ENCODE measurements around the gene PLG. TPM values are rescaled to one million over a fixed set of nuclear protein-coding genes. Genes with fewer than 3 reads are reported as not detected.
"Not testable (repeated sequence)": the region's sequence is repeated elsewhere in the genome, so short reads cannot be mapped to it uniquely, and the experiment has no call there.

PLG gene
- total RNA-seq, 5 donors from 2014 or later (not counting 1 experiment from before 2014, with no cell fraction given), result 0.73 to 1.9 (median 0.76) TPM; not detected in 2

DNA sequence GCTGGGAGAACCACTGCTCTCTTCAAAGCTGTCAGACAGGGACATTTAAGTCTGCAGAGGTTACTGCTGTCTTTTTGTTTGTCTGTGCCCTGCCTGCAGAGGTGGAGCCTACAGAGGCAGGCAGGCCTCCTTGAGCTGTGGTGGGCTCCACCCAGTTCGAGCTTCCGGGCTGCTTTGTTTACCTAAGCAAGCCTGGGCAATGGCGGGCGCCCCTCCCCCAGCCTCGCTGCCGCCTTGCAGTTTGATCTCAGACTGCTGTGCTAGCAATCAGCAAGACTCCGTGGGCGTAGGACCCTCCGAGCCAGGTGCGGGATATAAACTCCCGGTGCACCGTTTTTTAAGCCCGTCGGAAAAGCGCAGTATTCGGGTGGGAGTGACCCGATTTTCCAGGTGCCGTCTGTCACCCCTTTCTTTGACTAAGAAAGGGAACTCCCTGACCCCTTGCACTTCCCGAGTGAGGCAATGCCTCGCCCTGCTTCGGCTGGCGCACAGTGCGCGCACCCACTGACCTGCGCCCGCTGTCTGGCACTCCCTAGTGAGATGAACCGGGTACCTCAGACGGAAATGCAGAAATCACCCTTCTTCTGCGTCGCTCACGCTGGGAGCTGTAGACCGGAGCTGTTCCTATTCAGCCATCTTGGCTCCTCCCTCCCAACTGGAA is 16.8 kb upstream of the PLG start:
- H3K27me3 Mint-ChIP-seq, result peaks cover 2 to 16% of the 10 kb centered on the region in 2 donors
- H3K27me3 ChIP-seq (replicated peaks in 1 of 2; ENCODE audit: control insufficient read depth in 2 of 2, extremely low read depth in 1 of 2, insufficient read depth in 2 of 2, low read length in 1 of 2); ATAC-seq (replicated peaks in 1 of 4); H3K4me1 Mint-ChIP-seq; H3K4me1 ChIP-seq (ENCODE audit: control insufficient read depth in 1 of 2, extremely low read depth in 1 of 2, insufficient read depth in 2 of 2, low read length in 2 of 2); H3K9me3 Mint-ChIP-seq; DNase-seq; POLR2A ChIA-PET; H3K36me3 Mint-ChIP-seq; H3K9me3 ChIP-seq; CTCF ChIA-PET; H3K27ac ChIP-seq (ENCODE audit: low read length); H3K27ac Mint-ChIP-seq; H3K4me3 Mint-ChIP-seq; H3K36me3 ChIP-seq (ENCODE audit: control insufficient read depth in 2 of 2, extremely low read depth in 1 of 2, insufficient read depth in 1 of 2, low read length in 1 of 2); H3K4me3 ChIP-seq (ENCODE audit: control insufficient read depth in 1 of 2, extremely low read depth in 1 of 2, low read length in 1 of 2): not testable (repeated sequence)
- 93% methylated on average over 21 of the region's 32 CpGs for WGBS (ENCODE audit: insufficient coverage)

DNA sequence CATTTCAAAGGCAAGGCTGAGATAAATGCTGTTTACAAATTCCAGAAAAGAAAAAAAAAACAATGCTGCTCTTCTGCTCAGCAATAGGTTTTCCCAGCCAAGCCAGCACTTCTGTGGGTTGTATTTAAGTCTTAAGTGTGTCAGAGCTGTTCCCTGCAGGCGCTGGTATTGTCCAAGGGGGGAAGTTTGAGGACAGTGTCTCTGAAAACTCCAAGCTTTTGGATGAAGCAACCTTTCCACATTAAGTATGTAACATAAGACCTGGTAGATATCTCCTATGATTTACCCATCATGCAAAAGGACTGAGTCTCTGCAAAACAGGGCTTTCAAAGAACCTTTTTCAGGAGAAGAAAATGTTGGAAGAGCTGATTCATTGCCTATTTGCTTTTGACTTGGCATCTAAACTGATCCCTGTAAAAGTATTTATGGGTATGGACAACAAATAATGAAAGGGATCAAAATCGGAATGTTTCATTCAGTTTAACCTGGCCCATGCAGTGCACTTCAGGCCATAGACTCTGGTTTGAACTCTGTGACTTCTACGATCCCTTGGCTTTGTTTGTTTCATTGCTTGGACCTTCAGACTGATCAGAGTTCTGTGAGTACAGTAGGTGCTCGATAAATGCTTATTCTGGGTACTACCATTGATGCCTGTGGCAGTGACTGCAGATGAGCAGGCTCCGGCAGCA is 16.1 kb upstream of the PLG start:
- WGBS (ENCODE audit: insufficient coverage), result 78% methylated on average over 4 of the region's 5 CpGs
- no peaks in the 10 kb centered on the region for H3K36me3 ChIP-seq (ENCODE audit: control insufficient read depth in 2 of 2, extremely low read depth in 1 of 2, insufficient read depth in 1 of 2, low read length in 1 of 2)
- DNase-seq (no peak), ATAC-seq (replicated peaks in 1 of 4) (no peak)
- Mint-ChIP-seq H3K36me3 (no peaks in the 10 kb centered on the region), H3K27ac (no peak overlapping the region), H3K9me3 (peaks cover 0 to 5% (median 0%) of the 10 kb centered on the region in 3 donors), H3K4me3 (no peak overlapping the region), H3K27me3 (peaks cover 2 to 16% of the 10 kb centered on the region in 2 donors), H3K4me1 (no peaks in the 10 kb centered on the region)
- CTCF ChIA-PET, result no interaction called here
- no peak overlapping the region for H3K4me3 ChIP-seq (ENCODE audit: control insufficient read depth in 1 of 2, extremely low read depth in 1 of 2, low read length in 1 of 2)
- no peaks in the 10 kb centered on the region for H3K4me1 ChIP-seq (ENCODE audit: control insufficient read depth in 1 of 2, extremely low read depth in 1 of 2, insufficient read depth in 2 of 2, low read length in 2 of 2)
- H3K27me3 ChIP-seq (replicated peaks in 1 of 2; ENCODE audit: control insufficient read depth in 2 of 2, extremely low read depth in 1 of 2, insufficient read depth in 2 of 2, low read length in 1 of 2), result peaks cover 0 to 6% of the 10 kb centered on the region in 2 experiments
- no peak overlapping the region for H3K27ac ChIP-seq (ENCODE audit: low read length)
- H3K9me3 ChIP-seq, result no peaks in the 10 kb centered on the region
- POLR2A ChIA-PET, result no interaction called here

DNA sequence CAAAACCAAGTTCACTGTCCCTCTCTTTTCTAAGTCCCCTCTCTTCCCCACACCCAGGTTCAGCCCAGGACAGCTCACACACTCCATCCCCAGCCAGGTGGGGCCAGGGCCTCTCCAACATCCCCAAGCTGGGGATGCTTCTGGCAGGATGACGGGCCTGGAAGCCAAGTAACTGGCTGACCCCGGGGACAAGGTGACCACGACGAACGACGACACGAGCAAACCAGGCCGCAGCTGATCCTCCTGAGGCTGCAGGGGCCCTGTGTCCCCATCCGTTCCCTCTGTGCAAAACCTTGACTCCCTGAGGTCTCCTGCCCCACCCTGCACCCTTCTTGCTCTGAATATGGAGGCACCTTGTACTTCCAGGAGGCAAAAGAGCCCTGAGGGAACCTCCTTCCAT is 11.6 kb upstream of the PLG start:
- CTCF ChIA-PET, result no interaction called here
- Histone ChIP-seq H3K9me3 (no peaks in the 10 kb centered on the region), H3K36me3 (ENCODE audit: control insufficient read depth in 2 of 2, extremely low read depth in 1 of 2, insufficient read depth in 1 of 2, low read length in 1 of 2) (no peaks in the 10 kb centered on the region), H3K4me1 (ENCODE audit: control insufficient read depth in 1 of 2, extremely low read depth in 1 of 2, insufficient read depth in 2 of 2, low read length in 2 of 2) (no peaks in the 10 kb centered on the region), H3K27me3 (replicated peaks in 1 of 2; ENCODE audit: control insufficient read depth in 2 of 2, extremely low read depth in 1 of 2, insufficient read depth in 2 of 2, low read length in 1 of 2) (peaks cover 0 to 5% of the 10 kb centered on the region in 2 experiments), H3K27ac (ENCODE audit: low read length) (no peak overlapping the region), H3K4me3 (ENCODE audit: control insufficient read depth in 1 of 2, extremely low read depth in 1 of 2, low read length in 1 of 2) (no peak overlapping the region)
- DNase-seq (no peak), ATAC-seq (replicated peaks in 1 of 4) (no peak)
- WGBS (ENCODE audit: insufficient coverage), result 90% methylated on average over 9 of the region's 9 CpGs
- no peaks in the 10 kb centered on the region for H3K4me1 Mint-ChIP-seq
- no peaks in the 10 kb centered on the region for H3K36me3 Mint-ChIP-seq
- peaks cover 2 to 22% of the 10 kb centered on the region in 2 donors for H3K27me3 Mint-ChIP-seq
- H3K27ac Mint-ChIP-seq, result no peak overlapping the region
- no peak overlapping the region for H3K4me3 Mint-ChIP-seq
- POLR2A ChIA-PET, result no interaction called here
- H3K9me3 Mint-ChIP-seq, result peaks cover 0 to 5% (median 0%) of the 10 kb centered on the region in 3 donors

DNA sequence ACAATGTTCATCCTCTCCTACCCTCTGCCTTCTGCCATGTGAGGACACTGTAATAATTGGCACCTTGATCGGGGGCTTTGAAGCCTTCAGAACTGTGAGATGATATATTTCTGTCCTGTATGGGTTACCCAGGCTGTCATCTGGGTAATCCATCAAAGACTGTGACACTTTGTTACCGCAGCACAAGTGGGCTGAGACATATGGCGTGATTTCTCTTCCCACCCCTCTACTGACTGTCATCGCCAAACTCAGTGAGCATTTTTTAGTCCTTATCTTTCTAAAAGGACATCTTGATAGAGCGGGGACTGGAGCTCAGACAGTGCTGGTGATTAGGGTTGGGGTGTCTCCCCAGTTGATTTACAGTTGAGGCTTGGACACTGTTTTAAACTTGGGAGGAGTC is 10.4 kb upstream of the PLG start:
- H3K27ac Mint-ChIP-seq, result no peak overlapping the region
- no peak overlapping the region for H3K4me3 Mint-ChIP-seq
- Histone ChIP-seq H3K4me3 (ENCODE audit: control insufficient read depth in 1 of 2, extremely low read depth in 1 of 2, low read length in 1 of 2) (no peak overlapping the region), H3K9me3 (no peaks in the 10 kb centered on the region), H3K4me1 (ENCODE audit: control insufficient read depth in 1 of 2, extremely low read depth in 1 of 2, insufficient read depth in 2 of 2, low read length in 2 of 2) (no peaks in the 10 kb centered on the region), H3K36me3 (ENCODE audit: control insufficient read depth in 2 of 2, extremely low read depth in 1 of 2, insufficient read depth in 1 of 2, low read length in 1 of 2) (no peaks in the 10 kb centered on the region), H3K27me3 (replicated peaks in 1 of 2; ENCODE audit: control insufficient read depth in 2 of 2, extremely low read depth in 1 of 2, insufficient read depth in 2 of 2, low read length in 1 of 2) (no peaks in the 10 kb centered on the region), H3K27ac (ENCODE audit: low read length) (no peak overlapping the region)
- WGBS (ENCODE audit: insufficient coverage), result 90% methylated on average over 2 of the region's 5 CpGs
- ChIA-PET CTCF (no interaction called here), POLR2A (no interaction called here)
- peaks cover 0 to 5% (median 0%) of the 10 kb centered on the region in 3 donors for H3K9me3 Mint-ChIP-seq
- H3K36me3 Mint-ChIP-seq, result no peaks in the 10 kb centered on the region
- DNase-seq, result no peak
- H3K4me1 Mint-ChIP-seq, result no peaks in the 10 kb centered on the region
- H3K27me3 Mint-ChIP-seq, result peaks cover 2 to 16% of the 10 kb centered on the region in 2 donors
- no peak for ATAC-seq (replicated peaks in 1 of 4)

DNA sequence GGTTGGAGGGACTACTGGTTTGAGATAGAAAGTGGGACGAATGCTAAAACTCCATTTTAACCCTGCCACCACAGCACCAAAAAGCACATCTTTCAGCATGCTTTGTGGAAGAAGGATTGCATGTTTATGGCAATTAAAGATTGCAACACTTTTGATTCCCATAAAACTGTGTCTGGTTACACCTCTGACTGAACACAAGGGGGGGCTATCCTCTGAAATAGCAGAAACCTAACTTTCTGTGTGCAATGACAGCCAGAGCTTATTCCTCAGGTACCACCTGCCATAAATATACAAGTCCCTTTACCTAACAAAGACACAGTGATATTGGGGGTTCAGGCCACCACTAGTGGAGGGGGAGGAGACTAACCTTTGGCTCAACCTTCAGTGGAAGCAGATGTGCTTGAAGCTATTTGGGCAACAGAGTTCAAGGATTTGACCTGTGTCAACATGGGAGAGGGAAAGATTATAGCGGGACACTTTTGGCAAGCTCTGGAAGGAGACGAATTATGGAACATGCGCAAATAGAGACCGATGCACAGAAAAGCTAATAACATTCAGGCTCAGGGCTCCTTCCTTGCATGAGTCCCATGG is 9.6 kb upstream of the PLG start:
- Histone ChIP-seq H3K9me3 (no peaks in the 10 kb centered on the region), H3K36me3 (ENCODE audit: control insufficient read depth in 2 of 2, extremely low read depth in 1 of 2, insufficient read depth in 1 of 2, low read length in 1 of 2) (no peaks in the 10 kb centered on the region), H3K4me3 (ENCODE audit: control insufficient read depth in 1 of 2, extremely low read depth in 1 of 2, low read length in 1 of 2) (no peak overlapping the region), H3K27me3 (replicated peaks in 1 of 2; ENCODE audit: control insufficient read depth in 2 of 2, extremely low read depth in 1 of 2, insufficient read depth in 2 of 2, low read length in 1 of 2) (no peaks in the 10 kb centered on the region), H3K27ac (ENCODE audit: low read length) (no peak overlapping the region), H3K4me1 (ENCODE audit: control insufficient read depth in 1 of 2, extremely low read depth in 1 of 2, insufficient read depth in 2 of 2, low read length in 2 of 2) (no peaks in the 10 kb centered on the region)
- Mint-ChIP-seq H3K36me3 (no peaks in the 10 kb centered on the region), H3K4me1 (no peaks in the 10 kb centered on the region), H3K27ac (no peak overlapping the region), H3K27me3 (peaks cover 2 to 9% of the 10 kb centered on the region in 2 donors), H3K4me3 (no peak overlapping the region), H3K9me3 (no peaks in the 10 kb centered on the region)
- ChIA-PET POLR2A (no interaction called here), CTCF (no interaction called here)
- ATAC-seq (replicated peaks in 1 of 4) (no peak), DNase-seq (no peak)
- 100% methylated on average over 1 of the region's 5 CpGs for WGBS (ENCODE audit: insufficient coverage)

DNA sequence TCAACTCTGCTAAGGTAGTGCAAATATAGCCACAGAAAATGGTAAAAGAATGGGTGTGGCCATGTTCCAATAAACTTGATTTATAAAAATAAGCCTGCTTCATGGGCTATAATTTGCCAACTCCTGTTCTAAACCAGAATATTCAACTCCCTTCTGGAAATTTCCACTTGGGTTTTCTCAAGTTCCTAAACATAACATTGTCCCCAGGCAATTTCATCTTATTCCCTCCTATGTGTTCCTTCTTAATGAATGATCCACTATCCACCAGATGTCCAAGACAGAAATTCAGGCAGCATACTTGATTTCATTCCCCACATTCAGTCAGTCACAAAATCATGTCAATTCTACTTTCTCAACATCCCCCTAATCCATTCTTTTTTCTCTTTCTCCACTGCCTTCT is 7.0 kb upstream of the PLG start:
- H3K27ac ChIP-seq (ENCODE audit: low read length); H3K27ac Mint-ChIP-seq; H3K36me3 ChIP-seq (ENCODE audit: control insufficient read depth in 2 of 2, extremely low read depth in 1 of 2, insufficient read depth in 1 of 2, low read length in 1 of 2); DNase-seq; H3K4me3 ChIP-seq (ENCODE audit: control insufficient read depth in 1 of 2, extremely low read depth in 1 of 2, low read length in 1 of 2); H3K4me1 ChIP-seq (ENCODE audit: control insufficient read depth in 1 of 2, extremely low read depth in 1 of 2, insufficient read depth in 2 of 2, low read length in 2 of 2); POLR2A ChIA-PET; H3K27me3 ChIP-seq (replicated peaks in 1 of 2; ENCODE audit: control insufficient read depth in 2 of 2, extremely low read depth in 1 of 2, insufficient read depth in 2 of 2, low read length in 1 of 2); H3K9me3 ChIP-seq; H3K36me3 Mint-ChIP-seq; H3K4me3 Mint-ChIP-seq; H3K4me1 Mint-ChIP-seq; H3K9me3 Mint-ChIP-seq; CTCF ChIA-PET; ATAC-seq (replicated peaks in 1 of 4): not testable (repeated sequence)
- peaks cover 6 to 14% of the 10 kb centered on the region in 2 donors for H3K27me3 Mint-ChIP-seq
